ENCODE measurements around the gene CIAO2A. TPM values are rescaled to one million over a fixed set of nuclear protein-coding genes. Genes with fewer than 3 reads are reported as not detected.
A peak's percentile ranks its signal among the peaks of the same experiment; 100 is the strongest.
"Not testable (repeated sequence)": the region's sequence is repeated elsewhere in the genome, so short reads cannot be mapped to it uniquely, and the experiment has no call there.

The CIAO2A gene
- total RNA-seq, 2 donors from 2014 or later = 49.1 to 55.2 TPM

DNA sequence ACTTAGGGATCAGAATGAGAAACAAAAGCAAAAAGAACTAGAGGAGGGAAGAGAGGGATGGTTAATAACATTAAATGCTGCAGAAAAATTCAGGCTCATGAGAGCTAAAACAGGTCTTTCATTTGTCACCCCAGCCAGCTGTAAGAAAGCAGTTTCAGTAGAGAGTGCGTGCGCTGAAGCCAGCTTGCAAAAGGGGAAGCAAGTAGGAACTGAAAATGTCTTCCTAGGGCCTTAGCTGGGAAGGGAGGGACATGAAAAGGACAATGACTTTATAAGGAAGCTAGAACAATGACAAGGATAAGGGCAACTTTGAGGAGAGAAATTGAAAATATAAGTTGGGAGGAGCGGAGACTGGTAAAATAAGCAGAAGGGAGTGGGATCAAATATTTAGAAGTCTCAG is 3.1 kb downstream of the CIAO2A start:
- ATAC-seq (no peak), DNase-seq (no peak)
- intact Hi-C loops (cut with DNase I) = loop anchor here in 1 of 2 donors (10.0 kb wide), 1 partner anchor 64 kb away; the partner anchor contains the start of gene SNX22

GRCh38 chr15:64089543-64090280 is 3.9 kb downstream of the CIAO2A start:
- DNase-seq (no peak), ATAC-seq (peak in 1 of 2 donors; percentile 10)
- intact Hi-C loops (cut with DNase I) = loop anchor here in 1 of 2 donors (10.0 kb wide), 1 partner anchor 65 kb away; the partner anchor contains the start of gene SNX22

DNA sequence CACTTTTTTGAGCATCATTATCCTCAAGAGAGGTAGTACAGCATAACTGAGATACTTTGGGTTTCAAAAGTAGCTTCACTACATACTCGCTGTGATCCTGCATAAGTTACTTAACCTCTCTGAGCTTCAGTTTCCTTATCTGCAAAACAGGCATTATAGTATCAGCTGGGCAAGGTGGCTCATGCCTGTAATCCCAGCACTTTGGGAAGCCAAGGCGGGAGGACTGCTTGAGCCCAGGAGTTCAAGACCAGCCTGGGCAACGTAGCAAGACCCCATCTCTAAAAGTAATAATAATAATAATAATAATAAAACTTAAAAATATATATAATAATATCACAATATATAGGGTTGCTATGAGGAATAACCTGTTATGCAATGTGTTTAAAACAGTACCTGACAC is 10.9 kb downstream of the CIAO2A start:
- DNase-seq = no peak
- no peak for ATAC-seq
- intact Hi-C loops (cut with DNase I) = no loop called here

DNA sequence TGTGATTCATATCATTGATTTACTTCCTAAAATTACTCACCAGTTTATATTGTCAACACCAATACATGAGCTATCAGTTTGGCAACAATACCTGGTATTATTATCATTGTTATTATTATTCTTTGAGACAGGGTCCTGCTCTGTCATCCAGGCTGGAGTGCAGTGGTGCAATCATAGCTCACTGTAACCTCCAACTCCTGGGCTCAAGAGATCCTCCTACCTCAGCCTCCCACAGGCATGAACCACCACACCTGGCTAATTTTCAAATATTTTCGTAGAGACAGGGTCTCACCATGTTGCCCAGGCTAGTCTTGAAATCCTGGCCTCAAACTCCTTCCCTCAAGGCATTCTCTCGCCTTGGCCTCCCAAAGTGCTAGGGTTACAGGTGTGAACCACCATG is 20.1 kb downstream of the CIAO2A start:
- intact Hi-C loops (cut with DNase I); ATAC-seq; DNase-seq: not testable (repeated sequence)

DNA sequence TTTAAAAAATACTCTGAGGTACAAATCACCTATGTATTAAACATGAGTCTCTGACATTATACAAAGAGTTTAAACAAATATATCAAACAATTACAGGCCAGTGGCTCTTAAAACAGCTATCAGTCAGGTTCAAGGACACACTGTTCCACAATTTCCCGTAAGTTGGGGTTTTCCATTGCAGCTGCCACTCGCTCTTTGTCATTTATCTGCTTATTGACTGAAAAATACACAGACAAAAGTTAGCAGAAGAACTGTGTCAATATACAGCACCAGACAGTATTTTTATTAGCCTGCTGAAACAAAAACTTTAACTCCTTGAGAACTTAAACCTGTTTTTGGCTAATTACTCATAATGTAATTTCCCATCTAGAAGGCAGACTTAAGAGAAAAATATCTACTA is 20.8 kb downstream of the CIAO2A start:
- intact Hi-C loops (cut with DNase I) = no loop called here
- no peak for ATAC-seq
- no peak for DNase-seq

DNA sequence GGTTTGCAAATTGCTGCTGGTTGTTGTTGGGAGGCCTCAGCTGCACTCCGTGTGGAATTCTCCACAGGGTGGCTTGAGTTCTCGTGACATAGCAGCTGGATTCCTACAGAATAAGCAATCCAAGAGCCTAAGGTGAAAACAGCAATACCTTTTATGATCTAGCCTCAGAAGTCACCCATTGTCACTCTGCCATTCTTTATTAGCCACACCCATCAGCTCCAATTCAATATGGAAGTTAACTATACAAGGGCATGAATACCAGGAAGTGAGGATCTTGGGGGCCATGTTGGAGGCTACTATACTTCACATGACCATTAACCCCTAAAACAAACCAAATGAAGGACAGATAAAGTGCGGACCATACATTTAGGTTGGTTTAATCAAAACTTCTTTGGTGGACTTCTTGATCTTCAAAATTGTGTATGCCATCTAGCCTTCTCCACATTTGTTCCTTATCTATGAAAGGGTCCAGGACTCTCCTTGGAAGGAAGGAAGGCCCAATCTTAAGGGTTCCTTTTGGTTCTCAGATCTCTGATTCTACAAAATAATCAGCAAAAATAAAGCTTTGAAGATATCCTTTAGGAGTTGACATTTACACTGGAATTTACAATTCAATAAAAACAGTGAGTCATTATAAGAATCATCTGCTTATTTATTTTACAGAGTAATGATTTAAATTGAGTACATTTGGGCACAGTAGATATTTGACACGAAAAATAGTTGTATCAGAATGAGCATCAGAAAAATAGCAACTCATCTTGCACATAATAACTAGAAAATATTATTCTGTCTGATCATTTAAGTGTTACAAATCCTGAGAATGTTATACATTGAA is 21.5 kb downstream of the CIAO2A start:
- DNase-seq (no peak), ATAC-seq (peak in 1 of 2 donors; percentile 1)
- intact Hi-C loops (cut with DNase I) = no loop called here

GRCh38 chr15:64070965-64071851 is 22.4 kb downstream of the CIAO2A start:
- intact Hi-C loops (cut with DNase I) = no loop called here
- peak; percentile 58 for DNase-seq
- ATAC-seq = peak; percentile 75 to 84

GRCh38 chr15:64070106-64070505 is 23.5 kb downstream of the CIAO2A start:
- DNase-seq = no peak
- intact Hi-C loops (cut with DNase I) = no loop called here
- ATAC-seq = no peak

DNA sequence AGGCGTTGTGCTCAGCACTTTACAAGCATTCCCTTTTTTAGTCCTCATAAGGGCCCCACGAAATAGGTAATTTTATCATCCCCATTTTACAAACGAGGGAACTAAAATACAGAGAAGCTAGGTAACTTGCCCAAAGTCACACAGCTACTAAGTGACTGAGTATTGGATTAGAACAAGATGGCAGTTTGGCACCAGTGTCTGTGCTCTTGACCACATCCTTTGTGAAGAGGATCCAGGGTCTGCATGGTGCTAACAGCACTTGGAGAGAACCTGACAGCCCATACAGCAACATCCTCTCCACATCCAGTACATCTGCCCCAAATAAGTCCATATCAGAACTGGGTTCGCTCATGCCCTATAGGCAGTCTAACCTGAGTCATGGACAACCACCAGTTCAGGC is 25.5 kb downstream of the CIAO2A start:
- DNase-seq (no peak), ATAC-seq (no peak)
- intact Hi-C loops (cut with DNase I) = loop anchor here (5.0 to 10.0 kb wide), 3 partner anchors 176 to 453 kb away; no protein-coding TSS in a partner anchor

DNA sequence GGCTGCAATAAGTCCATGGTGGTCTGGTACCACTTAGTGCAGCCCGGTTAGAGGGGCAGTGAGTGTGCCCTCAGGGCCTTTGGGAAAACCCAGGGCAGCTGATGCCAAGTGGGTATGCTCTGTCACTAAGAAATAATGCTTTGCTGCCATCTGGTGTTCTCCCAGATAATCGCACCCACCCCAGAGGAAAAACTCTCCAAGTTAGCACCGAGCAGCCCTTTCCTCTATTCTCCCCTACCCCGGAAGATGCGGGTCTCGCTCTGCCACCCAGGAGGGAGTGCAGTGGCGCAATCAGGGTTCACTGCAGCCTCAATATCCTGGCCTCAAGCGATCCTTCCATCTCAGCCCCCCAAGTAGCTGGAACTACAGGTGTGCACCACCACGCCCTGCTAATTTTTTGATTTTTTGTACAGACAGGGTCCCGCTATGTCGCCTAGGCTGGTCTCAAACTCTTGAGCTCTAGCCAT is 26.0 kb downstream of the CIAO2A start:
- intact Hi-C loops (cut with DNase I) = loop anchor here (2.0 to 10.0 kb wide), 4 partner anchors 175 to 453 kb away; no protein-coding TSS in a partner anchor
- ATAC-seq = peak; percentile 74 to 75
- DNase-seq = peak; percentile 58

GRCh38 chr15:64066451-64066850 is 27.2 kb downstream of the CIAO2A start:
- intact Hi-C loops (cut with DNase I) = loop anchor here (2.0 to 10.0 kb wide), 4 partner anchors 174 to 452 kb away; no protein-coding TSS in a partner anchor
- DNase-seq = no peak
- ATAC-seq = no peak

- ATAC-seq = no peak
These were observed 32.9 kb downstream of the CIAO2A start for GRCh38 chr15:64060716-64061115.

DNA sequence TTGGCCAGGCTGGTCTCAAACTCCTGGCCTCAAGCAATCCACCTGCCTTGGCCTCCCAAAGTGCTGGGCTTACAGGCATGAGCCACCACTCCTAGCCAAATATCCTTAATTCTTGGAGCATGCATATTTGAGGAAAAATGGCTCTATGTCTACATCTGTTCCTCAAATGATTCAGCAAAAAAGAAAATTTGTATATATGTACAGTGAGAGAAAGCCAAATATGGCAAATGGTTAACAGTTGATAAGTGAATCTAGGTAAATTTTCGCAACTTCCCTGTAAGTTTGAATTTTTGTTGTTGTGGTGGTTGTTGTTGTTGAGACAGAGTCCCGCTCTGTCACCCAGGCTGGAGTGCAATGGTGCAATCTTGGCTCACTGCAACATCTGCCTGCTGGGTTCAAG is 34.5 kb downstream of the CIAO2A start:
- DNase-seq; ATAC-seq; intact Hi-C loops (cut with DNase I): not testable (repeated sequence)

More at GRCh38 chr15:64060716-64061115, 32.9 kb downstream of the CIAO2A start:
- intact Hi-C loops (cut with DNase I) = loop anchor here in 1 of 2 donors (10.0 kb wide), 1 partner anchor 446 kb away; no protein-coding TSS in a partner anchor
- DNase-seq = no peak

DNA sequence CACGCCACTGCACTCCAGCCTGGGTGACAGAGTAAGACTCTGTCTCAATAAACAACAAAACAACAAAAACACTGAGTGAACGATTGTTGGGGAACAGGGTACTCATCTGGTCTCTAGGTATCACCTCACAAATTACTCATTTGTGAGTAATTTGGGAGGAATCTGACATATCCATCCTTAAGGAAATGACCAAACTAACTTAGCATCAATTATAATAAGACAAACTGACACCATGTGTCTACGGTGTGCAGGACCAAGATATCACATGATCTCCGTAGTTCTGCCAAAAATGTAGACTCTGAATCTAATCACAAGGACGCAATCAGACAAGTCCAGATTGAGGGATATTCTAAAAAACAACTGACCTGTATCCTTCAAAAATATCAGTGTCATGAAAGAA is 35.4 kb downstream of the CIAO2A start:
- intact Hi-C loops (cut with DNase I) = no loop called here
- DNase-seq (no peak), ATAC-seq (no peak)

- intact Hi-C loops (cut with DNase I); ATAC-seq; DNase-seq: not testable (repeated sequence)
These were observed 40.0 kb downstream of the CIAO2A start for GRCh38 chr15:64053674-64054073.

GRCh38 chr15:64052925-64053491 is 40.6 kb downstream of the CIAO2A start:
- DNase-seq = no peak
- intact Hi-C loops (cut with DNase I) = no loop called here
- no peak for ATAC-seq

DNA sequence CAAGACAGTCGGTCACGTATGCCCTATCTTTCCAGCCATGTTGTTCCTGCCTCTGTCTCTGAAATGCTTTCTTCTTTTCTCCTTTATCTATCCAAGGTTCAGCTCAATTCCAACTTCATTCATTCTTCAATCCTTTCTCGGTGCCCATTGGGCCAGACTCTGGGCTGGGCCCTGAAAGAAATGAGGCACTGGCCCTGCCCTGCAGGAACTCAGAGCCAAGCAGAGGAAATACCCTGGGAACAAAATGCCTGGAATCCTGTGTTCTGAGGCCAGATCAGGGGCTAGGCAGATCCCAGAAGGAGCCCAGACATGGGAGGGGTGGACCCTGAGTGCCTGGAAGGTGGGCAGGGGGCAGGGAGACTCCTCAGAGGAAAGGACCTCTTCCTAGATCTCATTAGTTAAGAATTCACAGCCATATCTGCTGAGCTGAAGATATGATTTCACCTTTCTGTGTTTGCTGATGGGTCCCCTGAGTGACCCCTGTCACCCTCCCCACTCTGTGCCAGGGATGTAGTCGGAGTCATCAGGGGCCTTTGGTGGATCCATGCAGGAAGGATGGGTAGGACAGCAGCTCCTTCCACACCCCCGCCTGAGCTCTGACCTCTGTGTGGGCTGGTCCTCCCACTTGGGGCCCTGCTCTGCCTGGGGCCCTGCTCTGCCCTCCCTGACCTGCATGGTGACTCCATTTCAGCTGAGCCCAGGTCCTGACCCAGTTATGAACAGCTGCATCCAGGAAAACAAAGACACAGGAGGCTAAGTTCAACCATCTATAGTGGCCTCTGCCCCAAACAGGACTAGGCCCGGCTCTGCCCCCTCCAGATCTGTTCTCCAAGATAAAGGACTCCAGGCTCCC is 42.0 kb downstream of the CIAO2A start:
- intact Hi-C loops (cut with DNase I) = no loop called here
- ATAC-seq (no peak), DNase-seq (no peak)

- intact Hi-C loops (cut with DNase I) = no loop called here
- ATAC-seq = no peak
These were observed 42.6 kb downstream of the CIAO2A start for GRCh38 chr15:64051093-64051402.

More at GRCh38 chr15:64051093-64051402, 42.6 kb downstream of the CIAO2A start:
- DNase-seq = no peak
